Fibroblast of mammary gland (primary cell): ENCODE measurements around the gene PTGS1.

ENCODE experiments used
- DNase-seq: peaks from one replicate; pipeline ENCODE4 v3.0.0-alpha.2; 2010; ENCODE audit warnings: low read depth
- H3K4me3 ChIP-seq: 2 replicates; pipeline ENCODE4 v1.5.1; 2011; ENCODE audit warnings: low read depth, mild to moderate bottlenecking, low read length, moderate library complexity; ENCODE audit not compliant: control insufficient read depth
- CTCF ChIP-seq: conservative IDR thresholded peaks from 2 replicates; pipeline ENCODE4 v1.5.1; 2011; ENCODE audit warnings: low read depth, low read length, inconsistent platforms; ENCODE audit not compliant: control insufficient read depth, insufficient read depth

The PTGS1 gene

DNA sequence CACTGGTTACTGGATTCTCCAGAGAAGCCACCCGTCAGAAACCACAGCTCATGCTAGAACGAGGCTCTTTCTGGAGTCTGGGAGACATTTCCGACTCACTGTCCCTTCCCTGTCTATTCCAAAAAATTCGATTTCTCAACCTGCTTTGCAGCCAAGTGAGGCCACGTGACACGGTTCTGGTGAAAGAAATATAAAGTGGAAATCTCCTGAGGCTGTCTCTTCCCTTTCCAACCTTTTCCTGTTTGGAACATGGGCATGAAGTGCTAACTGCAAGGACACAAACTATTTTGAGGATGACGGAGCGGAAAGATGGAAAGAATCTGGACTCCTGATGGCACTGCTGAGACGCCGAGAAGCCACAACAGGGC lies 6.1 kb upstream of the PTGS1 start:
- no peak for TF ChIP-seq CTCF
- no peak overlapping the region for H3K4me3 ChIP-seq
- peak; percentile 59 for DNase-seq

DNA sequence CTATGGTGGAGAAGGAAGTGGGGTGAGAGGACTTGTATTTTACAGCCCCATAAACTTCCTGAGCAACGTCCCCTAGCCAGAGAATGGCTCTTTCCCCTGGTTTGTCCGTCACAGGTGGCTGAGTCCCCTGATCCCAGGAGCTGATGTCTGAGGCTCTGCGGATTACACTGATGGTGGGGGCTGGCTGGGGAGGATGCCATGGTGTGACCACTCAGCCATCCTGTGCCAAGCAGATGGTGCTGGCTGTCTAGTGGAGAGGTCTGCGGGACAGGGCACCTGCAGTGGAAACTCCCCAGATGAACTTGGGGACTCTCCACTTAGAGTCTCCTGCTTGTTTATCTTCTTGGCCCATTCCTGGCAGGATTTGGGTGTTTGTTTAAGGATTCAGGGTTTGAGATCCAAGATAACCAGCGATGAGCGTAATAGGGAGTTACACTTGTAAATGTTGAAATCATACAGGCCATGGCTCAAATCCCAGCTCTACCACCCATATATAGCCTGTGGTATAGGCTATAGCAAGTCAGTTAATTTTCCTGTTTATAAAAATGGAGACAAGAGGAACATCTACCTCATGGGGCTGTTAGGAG lies 4.7 kb upstream of the PTGS1 start:
- no peak for DNase-seq
- no peak for TF ChIP-seq CTCF
- no peak overlapping the region for H3K4me3 ChIP-seq

GRCh38 chr9:122367065-122367464 lies 3.8 kb upstream of the PTGS1 start:
- H3K4me3 ChIP-seq: no peak overlapping the region
- no peak for TF ChIP-seq CTCF
- no peak for DNase-seq

DNA sequence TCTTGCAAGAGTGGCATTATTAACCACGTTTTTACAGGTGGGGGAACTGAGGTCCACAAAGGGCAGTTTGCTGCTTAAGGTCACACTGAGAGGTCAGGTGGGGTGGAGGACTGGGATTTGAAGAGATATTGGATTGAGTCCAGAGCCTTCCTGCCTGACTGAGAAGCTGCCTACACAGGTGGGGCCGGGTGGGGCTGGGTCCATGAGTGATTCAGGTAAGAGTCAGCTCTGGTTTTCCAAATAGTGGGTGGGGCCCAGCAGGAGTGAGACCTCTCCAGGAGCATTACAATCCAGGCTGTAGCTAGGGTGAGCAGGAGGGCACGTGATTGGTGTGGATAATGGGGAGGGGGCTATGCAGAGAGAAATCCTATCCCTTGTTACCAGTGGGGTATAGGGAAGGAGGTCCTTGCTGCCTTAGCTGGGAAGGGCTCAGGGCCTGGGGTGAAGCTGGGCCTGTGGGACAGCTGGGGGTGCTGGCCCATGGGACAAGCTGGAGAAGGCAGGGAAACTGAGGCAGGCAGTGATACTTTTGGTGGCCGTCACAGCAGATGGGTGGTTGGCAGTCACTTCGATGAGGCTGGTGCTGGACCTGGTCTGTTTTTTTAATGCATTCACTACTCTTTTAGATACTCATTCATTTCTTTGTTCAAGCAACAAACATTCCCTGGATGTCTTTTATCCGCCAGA lies 2.9 kb upstream of the PTGS1 start:
- H3K4me3 ChIP-seq: no peak overlapping the region
- TF ChIP-seq CTCF: no peak
- DNase-seq: no peak

DNA sequence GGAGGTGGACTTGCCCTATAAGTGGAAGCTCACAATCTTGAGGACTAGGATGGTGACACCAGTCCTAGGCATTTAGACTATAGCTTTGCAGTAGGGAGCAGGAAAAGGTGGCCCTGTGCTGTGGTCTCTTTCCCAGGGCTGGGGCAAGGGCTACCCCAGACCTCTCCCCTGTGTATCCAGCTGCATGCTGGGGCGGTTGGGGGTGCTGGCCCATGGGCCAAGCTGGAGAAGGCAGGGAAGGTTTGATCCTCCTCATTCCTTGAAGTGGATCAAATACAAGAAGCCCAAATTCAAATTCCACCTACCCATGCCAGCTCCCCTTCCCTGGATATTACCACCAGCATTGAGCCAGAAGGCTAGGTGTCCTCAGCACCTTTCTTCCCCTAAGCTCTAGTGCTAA lies 2.2 kb upstream of the PTGS1 start:
- TF ChIP-seq CTCF: no peak
- H3K4me3 ChIP-seq: no peak overlapping the region
- no peak for DNase-seq

DNA sequence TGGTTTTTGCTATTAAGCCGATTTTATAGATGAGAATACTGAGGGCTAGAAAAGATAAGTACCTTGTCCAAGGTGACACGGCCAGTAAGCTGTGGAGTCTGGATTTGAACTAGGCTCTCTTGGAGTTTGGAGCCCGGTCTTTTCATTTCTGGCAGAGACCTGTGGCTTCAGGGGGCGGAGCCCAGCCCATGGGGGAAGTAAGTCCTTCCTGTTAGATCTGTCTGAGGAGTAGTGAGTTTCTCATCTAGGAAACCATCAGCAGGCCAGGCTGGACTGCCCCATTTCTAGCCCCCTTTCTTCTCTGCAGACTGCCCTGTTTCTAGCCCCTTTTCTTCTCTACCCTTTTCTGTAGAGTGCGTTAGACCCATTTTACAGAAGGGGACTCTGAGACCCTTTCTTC lies 521 bp upstream of the PTGS1 start:
- TF ChIP-seq CTCF: no peak
- peak overlapping the region; percentile 73 for H3K4me3 ChIP-seq
- DNase-seq: no peak

- H3K4me3 ChIP-seq: peak overlapping the region; percentile 73
- DNase-seq: no peak
- TF ChIP-seq CTCF: no peak
Measured at GRCh38 chr9:122371846-122372245, 1.0 kb downstream of the PTGS1 start.
